HG03432 (cell line): Measurements from ENCODE around the gene TRAK1.

Experiments
- ATAC-seq: cut with Tn5 transposase; IDR thresholded peaks from one replicate; pipeline ENCODE4 v1.9.1; 2021; ENCODE audit warnings: mild to moderate bottlenecking, moderate library complexity; ENCODE audit not compliant: unreplicated experiment

The TRAK1 gene

DNA sequence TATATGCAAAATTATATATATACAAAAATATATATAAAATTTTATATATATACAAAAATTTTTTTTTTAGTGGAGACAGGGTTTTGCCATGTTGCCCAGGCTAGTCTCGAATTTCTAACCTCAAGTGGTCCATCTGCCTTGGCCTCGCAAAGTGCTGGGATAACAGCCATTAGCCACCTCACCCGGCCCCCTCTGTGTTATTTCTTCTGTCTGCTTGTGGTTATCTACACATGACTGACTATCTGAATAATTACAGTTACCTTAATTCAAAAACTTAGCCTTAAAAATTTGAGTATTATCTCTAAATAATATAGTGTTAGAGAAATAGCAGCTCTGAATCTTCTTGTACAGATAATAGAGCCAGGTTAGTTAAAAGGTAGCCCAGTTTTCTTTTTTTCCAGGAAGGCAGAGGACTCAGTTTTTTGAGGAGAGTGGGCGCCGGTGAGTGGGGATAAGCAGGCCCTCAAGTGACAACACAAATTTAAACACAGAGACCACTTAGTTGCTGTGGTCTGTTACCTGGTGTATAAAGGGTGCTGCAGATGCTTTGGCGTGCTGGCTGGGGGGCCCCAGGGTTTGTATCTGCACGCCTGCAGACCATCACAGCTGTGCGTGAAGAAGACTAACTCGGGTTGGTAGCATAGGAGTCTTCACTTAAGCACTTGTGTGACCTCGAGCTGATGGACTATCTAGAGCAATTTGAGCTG lies 83.7 kb downstream of the TRAK1 start:
- ATAC-seq = no peak

GRCh38 chr3:42175386-42176240 lies 84.5 kb downstream of the TRAK1 start:
- no peak for ATAC-seq

DNA sequence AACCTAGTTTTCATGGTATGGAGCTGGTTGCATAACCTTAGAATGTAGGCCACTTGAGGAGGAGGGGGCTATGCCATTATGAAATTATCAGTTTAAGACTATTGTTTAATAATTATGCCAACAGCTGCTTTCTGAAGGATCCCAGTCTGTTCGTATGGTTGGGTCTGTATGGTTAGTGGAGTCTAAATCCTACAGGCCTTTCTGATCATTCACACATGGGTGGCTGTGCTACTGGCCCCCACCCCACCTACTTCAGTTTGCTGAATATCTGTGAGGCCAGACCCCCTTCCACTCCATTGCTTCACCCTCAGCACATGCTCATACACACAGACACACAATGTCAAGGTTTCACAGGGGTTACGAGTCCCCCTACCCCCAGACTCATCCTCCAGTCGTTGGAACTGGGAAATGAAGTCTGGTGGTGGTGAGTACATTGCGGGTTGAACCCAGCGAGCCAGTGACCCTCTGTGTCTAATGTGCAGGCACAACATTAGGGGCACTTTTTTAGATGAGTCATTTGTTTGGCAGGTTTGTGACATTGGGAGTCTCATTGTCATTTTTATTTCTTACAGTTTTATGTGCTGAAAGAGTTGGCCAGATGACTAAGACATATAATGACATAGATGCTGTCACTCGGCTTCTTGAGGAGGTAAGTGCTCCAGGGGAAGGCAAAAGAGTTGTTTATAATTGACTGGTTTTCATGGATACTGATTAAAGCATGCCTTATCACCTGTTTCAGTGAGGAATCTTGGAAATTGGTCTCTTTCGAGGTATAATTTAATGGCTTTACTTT lies 85.3 kb downstream of the TRAK1 start:
- no peak for ATAC-seq

- no peak for ATAC-seq
Measured at GRCh38 chr3:42177068-42177800, 86.1 kb downstream of the TRAK1 start.

GRCh38 chr3:42177801-42178150 lies 86.6 kb downstream of the TRAK1 start:
- no peak for ATAC-seq

GRCh38 chr3:42179110-42179725 lies 88.1 kb downstream of the TRAK1 start:
- ATAC-seq = no peak

DNA sequence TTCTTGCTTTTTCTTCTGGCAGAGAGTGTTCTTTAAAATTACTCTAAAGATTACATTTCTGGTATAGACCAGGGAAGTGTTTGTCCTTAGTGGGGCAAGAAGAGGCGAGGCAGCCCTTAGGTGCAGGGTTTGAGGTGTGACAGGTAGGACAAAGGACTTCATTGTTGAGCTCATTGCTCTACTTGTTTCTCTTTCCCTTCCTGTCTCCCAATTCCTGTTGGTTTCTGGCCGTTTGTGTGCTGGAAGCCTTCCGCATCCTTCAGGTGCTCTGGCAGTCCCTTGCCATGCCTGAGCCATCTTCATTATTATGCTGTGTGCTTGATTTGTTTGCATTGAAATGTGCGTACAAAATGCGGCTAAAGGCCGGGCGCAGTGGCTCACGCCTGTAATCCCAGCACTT lies 89.7 kb downstream of the TRAK1 start:
- ATAC-seq = no peak

GRCh38 chr3:42182555-42182954 lies 91.4 kb downstream of the TRAK1 start:
- no peak for ATAC-seq

GRCh38 chr3:42183991-42184632 lies 93.0 kb downstream of the TRAK1 start:
- ATAC-seq = no peak

DNA sequence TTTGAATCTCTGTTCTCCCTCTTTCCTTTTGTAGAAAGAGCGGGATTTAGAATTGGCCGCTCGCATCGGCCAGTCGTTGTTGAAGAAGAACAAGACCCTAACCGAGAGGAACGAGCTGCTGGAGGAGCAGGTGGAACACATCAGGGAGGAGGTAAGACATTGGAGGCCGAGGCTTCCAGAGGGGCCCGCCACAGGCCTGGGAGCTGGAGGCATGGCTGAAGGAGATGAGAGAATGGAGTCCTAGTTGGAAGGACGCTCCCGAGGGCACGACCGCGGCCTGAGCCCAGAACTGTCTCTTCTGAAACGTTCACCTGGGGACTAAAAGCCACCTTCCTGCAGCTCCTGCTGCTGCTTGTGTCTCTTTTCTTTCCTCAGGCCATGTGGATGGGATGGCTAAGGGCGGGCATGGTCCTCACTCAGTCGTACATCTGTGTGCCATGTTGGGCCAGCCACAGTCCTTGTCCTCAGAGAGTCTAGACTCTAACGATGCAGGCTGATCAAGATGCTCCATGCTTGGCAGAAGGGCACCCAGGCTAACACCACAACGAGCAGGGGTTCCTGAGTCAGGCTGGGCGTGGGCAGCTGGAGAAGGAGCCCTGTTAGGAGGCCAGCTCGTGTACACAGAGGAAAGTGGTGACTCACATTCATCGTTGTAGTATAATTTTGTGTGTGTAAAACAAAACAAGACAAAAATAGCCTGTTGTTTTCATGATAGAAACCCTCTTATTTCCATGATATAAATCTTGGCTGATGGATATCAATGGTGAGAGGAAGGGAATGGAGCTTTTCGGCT lies 93.7 kb downstream of the TRAK1 start:
- ATAC-seq = no peak

DNA sequence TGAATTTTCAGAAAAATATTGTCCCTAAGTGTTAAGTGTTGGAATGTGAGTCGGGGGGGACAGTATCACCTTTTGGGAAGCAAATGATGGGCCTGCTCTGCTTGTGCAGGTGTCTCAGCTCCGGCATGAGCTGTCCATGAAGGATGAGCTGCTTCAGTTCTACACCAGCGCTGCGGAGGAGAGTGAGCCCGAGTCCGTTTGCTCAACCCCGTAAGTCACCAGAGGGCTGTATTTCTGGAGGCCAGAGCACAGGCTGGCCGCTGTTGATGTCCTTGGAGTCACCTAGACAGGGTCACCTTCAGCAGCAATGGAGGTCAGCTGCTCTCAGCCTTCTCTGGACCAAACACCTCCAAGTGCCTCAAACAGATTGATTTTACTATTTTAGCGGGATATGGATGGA lies 96.8 kb downstream of the TRAK1 start:
- no peak for ATAC-seq

DNA sequence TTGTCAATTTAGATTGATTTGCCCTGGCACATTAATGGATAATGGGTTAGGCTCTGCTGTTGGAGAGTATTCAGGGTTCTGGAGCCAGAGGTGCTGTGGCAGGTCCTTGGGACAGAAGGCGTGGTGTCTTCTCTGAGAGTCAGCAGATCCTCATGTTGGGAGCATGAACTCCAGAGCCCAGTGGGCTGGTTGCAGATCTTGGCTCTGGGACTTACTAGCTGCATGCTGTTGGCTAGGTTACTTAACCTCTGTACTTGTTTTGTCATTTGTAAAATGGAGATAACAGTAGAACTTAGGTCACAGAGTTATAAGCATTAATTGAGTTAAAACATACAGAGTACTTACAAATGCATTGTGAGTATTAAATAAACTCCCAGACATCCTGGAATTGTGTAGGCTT lies 97.2 kb downstream of the TRAK1 start:
- ATAC-seq = no peak

DNA sequence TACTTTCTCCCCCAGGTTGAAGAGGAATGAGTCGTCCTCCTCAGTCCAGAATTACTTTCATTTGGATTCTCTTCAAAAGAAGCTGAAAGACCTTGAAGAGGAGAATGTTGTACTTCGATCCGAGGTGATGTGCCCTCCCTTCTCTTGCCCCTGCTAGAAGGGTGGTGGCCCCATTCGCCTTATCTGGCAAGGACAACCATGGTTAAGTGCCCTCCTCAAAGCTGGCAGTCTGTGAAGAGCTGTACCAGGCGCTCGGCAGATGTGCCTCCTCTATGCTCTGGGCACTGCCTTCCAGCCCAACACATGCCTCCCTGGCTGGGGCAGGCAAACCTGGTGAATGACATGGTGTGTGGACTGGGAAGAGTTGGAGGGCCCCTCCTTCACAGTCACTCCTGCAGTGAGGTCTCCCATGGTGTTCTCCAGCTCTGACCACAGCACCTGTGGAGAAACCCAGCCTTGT lies 97.9 kb downstream of the TRAK1 start:
- no peak for ATAC-seq

- no peak for ATAC-seq
Measured at GRCh38 chr3:42189736-42190135, 98.6 kb downstream of the TRAK1 start.

DNA sequence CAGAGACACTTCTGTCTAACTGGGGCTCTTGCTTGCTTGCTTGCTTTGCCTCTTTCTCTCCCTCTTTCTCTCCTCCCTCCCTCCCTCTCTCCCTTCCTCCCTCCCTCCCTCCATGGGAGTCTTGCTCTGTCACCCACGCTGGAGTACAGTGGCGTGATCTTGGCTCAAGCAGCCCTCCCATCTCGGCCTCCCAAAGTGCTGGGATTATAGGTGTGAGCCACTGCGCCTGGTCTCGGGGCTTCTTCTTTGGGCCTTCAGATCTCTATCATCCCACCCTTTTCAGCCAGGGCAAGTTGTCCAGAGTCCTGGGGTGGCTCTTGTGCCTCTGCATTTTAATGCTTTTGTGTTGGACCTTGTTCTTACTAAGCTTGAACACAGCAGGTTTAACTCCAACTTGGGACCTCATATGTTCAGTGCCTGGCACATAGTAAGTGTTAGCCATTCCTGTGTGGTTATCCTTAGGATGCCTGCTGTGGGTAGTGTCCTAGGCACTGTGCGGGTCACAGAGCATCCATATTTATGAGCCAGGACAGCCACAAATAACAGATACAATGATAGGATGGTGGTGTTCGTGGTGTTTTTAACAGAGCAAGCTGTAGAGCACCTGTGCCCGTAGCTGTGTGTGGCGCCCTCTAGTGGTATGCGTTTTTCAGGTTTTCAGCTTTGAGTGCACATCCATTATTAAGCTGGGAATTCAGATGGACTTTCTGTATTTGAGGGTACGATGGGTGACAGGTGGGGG lies 99.7 kb downstream of the TRAK1 start:
- no peak for ATAC-seq

DNA sequence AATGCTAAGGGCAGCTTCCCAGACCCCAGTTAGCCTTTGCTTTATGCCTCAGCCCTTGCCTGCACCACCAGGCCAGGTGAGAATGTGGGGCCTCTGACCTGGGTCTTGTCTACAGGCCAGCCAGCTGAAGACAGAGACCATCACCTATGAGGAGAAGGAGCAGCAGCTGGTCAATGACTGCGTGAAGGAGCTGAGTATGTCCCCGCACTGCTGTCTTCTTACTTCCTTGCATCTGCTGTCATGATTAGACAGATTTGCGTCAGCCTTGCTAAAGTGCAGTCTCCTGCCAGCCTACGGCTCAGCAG lies 100.2 kb downstream of the TRAK1 start:
- no peak for ATAC-seq

GRCh38 chr3:42192334-42193200 lies 101.4 kb downstream of the TRAK1 start:
- peak; percentile 46 for ATAC-seq
